Stimulated activated CD4-positive, alpha-beta T cell treated with anti-CD3 and anti-CD28 coated beads, TNF-alpha, amount 100 ng/mL, for 48 hours (primary cell): ENCODE results near the gene CNST.
"Not testable (repeated sequence)": the region's sequence is repeated elsewhere in the genome, so short reads cannot be mapped to it uniquely, and the experiment has no call there.

Source experiments
- DNase-seq, 3 donors: peaks; one replicate each; pipeline ENCODE4 v3.0.0-alpha.2; 2020; ENCODE audit warnings: low read depth in 3 of 3

CNST gene

GRCh38 chr1:246624091-246624490 is 57.8 kb downstream of the CNST start:
- DNase-seq, result no peak

DNA sequence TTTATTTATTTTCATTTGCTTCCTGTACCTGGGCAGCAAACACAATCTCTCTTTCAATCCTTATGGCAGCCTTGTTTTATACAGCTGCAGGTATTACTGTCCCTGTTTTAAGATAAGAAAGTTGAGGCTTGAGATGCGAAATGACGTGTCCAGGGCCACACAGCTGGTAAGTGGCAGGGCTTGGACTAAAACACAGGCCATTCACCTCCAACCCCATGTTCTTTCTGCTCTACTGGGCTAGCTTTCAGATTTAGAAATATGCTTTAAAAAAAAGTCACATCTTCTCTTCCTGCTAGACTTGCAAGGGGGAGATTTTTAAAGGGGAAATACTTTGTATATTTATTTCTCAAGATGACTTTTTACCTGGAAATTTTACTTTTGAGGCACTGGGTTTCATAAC is 62.8 kb downstream of the CNST start:
- no peak for DNase-seq

- no peak for DNase-seq
These were observed 63.7 kb downstream of the CNST start for GRCh38 chr1:246629976-246630375.

DNA sequence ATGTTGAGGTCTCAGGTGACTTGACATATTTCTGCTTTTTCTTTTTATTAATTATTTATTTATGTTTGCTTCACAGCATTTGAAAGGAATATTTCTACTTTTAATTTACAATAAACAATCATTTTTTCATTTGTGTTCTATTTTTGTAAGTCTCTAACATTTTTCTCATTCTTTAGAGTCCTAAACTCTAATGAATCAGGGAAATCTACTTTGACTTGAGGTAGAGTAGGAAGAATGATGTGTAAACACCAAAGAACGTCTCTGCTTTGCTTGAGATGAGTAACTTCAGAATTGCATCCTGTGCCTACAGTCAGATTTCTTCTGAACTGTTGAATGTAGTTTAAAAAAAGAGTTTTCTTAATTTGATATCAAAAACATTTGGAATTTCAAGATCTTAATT is 65.2 kb downstream of the CNST start:
- DNase-seq, result no peak

- no peak for DNase-seq
These were observed 66.3 kb downstream of the CNST start for GRCh38 chr1:246632281-246633168.

DNA sequence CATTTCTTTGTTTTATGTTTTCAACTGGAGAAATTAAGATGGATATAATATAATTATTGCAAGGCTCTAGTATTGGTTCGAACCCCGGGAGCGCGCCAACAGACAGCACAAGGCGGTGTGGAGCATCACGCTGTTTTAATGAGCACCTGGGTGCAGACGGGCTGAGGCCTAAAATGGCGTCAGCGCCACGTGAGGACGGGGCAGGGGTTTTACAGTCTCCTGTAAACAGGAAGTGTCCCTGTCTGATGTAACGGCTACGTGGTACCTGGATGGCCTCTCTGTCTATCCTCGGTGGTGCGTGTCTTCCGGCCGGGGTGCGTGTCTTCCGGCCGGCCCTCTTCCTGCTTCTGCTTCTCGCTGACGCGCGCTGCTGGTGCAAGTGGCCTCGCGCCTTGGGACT is 68.4 kb downstream of the CNST start:
- DNase-seq, result not testable (repeated sequence)

- DNase-seq, result no peak
These were observed 72.8 kb downstream of the CNST start for GRCh38 chr1:246638941-246639655.

DNA sequence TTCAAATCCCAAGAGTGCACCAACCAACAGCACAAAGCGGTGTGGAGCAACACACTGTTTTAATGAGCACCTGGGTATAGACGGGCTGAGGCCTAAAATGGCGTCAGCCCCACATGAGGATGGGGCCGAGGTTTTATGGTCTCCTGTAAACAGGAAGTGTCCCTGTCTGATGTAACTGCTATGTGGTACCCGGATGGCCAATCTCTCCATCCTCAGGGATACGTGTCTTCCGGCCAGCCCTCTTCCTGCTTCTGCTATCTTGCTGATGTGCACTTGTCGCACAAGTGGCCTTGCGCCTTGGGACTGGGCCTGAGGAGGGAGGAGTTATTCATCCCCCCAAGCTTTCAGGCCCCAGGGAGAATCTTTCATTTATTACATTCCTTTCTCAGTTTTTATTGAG is 73.5 kb downstream of the CNST start:
- DNase-seq, result no peak

DNA sequence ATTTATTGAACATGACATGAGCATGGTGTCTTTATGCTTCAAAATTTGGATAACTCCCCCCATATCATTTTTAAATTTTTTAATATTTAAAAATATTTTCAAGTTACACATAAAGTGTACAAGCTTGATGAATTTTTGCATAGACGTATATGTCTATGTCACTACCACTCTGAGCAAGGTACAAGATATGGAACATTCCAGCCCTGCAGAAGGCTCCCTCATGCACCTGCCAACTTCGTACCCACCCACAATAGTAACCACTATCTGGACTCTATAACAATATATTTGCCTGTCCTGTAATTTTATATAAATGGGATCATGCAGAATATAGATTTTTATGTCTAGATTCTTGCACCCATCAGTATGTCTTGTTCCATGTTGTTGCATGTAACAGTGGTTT is 74.5 kb downstream of the CNST start:
- no peak for DNase-seq

DNA sequence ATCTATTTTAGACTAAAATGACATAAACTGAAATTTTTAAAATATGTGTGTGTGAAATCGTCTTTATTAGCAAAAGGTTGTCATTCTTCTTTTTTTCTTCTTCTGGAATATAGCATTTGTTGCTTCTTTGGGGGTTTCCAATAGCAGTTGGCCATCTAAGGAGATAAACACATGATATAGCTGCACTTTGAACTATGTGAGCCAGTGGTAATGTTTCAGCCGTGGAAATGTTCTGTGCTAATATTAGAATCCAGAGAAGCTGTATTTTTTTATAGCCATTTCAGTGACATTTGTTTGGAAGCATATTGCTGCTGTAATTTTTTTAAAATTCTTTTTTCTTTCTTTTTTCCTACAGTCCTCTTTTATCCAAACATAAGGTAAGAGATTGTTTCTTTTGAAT is 75.1 kb downstream of the CNST start:
- no peak for DNase-seq

- DNase-seq, result no peak
These were observed 76.5 kb downstream of the CNST start for GRCh38 chr1:246642719-246643118.

GRCh38 chr1:246647113-246647512 is 80.9 kb downstream of the CNST start:
- DNase-seq, result no peak

DNA sequence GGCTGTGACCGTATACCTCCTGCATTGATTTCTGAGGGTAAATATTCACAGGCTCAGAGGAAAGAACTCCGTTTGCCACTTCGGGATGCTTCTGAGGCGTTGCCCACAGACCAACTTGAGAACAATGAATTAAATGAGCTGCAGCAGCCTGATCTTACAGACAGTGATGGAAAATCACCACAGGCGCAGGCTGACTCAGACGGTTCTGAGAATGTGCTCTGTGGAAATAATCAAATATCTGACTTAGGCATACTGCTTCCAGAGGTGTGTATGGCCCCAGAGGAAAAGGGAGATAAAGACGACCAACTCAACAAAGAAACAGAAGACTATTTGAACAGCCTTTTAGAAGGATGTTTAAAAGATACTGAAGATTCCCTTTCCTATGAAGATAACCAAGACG is 81.3 kb downstream of the CNST start:
- no peak for DNase-seq

GRCh38 chr1:246651012-246651695 is 84.9 kb downstream of the CNST start:
- no peak for DNase-seq

- DNase-seq, result no peak
These were observed 92.3 kb downstream of the CNST start for GRCh38 chr1:246658567-246658966.

GRCh38 chr1:246659594-246660140 is 93.4 kb downstream of the CNST start:
- no peak for DNase-seq

- DNase-seq, result no peak
These were observed 95.2 kb downstream of the CNST start for GRCh38 chr1:246661451-246661850.

DNA sequence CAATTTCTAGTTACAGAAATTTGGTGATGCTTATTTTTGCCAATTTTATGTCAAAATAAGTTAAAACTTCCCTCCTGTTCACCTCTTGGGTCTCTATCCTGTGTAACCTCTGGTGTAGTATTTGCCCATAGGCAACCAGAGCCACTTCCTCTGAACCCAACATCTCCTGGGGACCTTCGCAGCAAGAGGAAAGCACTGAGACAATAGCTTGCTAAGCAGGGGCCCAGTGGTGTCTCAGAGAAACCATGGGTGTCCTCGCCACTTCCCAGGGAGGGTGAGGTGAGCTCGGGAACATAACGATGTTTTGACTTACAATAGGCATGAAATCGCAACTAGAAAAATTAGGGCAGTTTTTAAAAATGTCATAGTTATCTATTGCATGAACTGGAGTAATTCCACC is 101.5 kb downstream of the CNST start:
- DNase-seq, result no peak

GRCh38 chr1:246669659-246670058 is 103.4 kb downstream of the CNST start:
- DNase-seq, result no peak

DNA sequence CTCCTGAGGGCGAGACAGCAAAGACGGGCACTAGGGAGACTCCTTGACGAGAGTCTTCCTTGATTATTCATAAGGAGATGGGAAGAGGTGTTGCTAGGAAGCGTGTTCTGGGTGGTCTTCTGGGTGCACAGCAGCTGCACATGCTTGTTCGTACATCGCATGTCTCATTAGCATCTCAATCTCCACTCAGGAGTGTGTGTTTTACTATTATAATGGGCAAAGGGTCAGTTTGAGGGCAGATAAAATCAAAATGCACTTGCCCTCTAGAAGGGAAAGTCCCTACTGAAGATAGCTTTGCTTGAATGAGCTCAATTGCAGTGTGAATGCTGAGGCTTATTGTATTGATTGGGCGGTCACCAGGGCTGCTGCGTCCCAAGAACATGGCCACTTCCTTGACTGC is 107.8 kb downstream of the CNST start:
- no peak for DNase-seq

DNA sequence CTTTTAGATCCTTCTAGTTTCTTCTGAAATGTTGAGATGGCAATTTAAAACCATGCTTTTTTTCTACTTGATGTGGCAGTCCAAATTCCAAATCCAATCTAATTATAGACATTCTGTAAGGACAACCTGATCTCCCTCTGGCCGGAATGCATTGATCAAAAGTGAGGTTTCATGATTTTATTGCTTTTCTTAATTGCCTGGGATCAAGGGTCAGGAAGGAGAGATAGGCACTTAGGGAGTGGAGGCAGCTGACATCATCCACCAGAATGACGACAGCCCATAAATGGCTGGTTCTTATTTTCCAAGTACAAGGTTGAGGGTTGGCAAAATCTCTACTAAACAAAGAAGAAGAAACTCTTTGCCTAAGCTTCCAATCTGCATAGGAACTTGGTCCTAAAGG is 111.6 kb downstream of the CNST start:
- DNase-seq, result no peak
